Left cardiac atrium (tissue), 4 donors: ENCODE results near the gene R3HDML. TPM values are rescaled to one million over a fixed set of nuclear protein-coding genes. Genes with fewer than 3 reads are reported as not detected.

Source experiments
- ATAC-seq, 2 donors: fragments of 200-7000 bp; cut with Tn5 transposase; one replicate each; pipeline ENCODE4 v1.9.1; 2020; ENCODE audit warnings: mild to moderate bottlenecking in 2 of 2, moderate library complexity in 2 of 2
- DNase-seq: peaks from one replicate; pipeline ENCODE4 v3.0.0-alpha.2; 2020
- intact Hi-C, 2 donors: fragments of 100-400 bp; cut with DNase I; formaldehyde crosslinking; loops; one replicate each; pipeline versions ENCODE4 v1.14.1 to v1.15.1; 2022 to 2023
- total RNA-seq, 2 donors: library from RNA; stranded (reverse); fragmentation: NEBNext Ultra II Directional; extraction: Animal tissue kit (Norgen Biotek cat#: 25700); gene quantifications; one replicate each; pipeline ENCODE4 v1.2.1, GENCODE V29; 2021
- donor health status: DM: no; HTN: yes; CAD: no.
- donor health status: DM: no; HTN: yes; CAD: no; lungs with severe emphysema.
- donor health status: DM: yes; HTN: yes; CAD: no.
- donor health status: Dilated cardiomyopathy.

The R3HDML gene
- total RNA-seq, 2 donors from 2014 or later = not detected

- intact Hi-C loops = no loop called here
- DNase-seq (no peak), ATAC-seq (peak in 1 of 2 donors; percentile 63)
These were observed 58.0 kb downstream of the R3HDML start for GRCh38 chr20:44394702-44395460.

DNA sequence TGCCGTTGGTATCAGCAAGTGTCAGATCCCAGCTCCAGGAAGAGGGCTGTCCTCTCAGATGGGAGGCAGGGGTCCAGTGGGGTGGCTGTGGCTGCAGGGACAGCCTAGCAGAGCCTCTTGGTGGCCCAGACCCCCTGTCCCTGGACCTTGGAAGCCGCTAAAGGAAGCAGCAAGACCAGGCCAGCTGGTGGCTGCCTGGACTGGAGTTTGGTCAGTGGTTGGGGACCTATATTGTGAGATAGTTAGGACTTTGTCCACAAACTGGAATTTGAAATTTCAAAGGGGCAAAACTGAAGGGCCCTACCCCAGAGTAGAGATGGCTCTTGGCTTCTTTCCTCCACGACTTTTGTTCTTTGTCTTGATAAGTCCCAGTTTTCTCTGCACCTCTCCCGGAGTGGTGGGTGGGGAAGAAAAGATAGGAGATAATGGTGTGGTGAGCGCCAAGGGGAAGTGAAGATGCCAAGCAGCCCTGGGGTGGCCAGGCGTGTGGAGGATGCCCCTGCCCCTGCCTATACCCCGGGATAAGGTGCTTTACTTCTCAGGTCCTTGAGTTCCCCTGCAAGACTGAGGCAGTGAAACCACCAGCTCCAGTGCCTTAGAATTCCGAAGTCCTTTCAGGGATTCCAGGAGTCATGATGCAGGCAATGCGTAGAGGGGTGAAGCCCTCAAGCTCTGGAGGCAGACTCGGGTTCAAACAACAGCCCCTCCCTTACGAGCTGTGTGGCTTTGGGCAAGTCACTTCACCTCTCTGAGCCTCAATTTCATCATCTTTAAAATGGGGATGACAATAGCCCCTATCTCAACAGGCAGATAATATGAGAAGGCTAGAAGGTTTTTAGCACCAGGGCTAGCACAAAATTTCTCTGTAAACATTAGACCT is 58.9 kb downstream of the R3HDML start:
- DNase-seq (no peak), ATAC-seq (no peak)
- intact Hi-C loops = no loop called here

DNA sequence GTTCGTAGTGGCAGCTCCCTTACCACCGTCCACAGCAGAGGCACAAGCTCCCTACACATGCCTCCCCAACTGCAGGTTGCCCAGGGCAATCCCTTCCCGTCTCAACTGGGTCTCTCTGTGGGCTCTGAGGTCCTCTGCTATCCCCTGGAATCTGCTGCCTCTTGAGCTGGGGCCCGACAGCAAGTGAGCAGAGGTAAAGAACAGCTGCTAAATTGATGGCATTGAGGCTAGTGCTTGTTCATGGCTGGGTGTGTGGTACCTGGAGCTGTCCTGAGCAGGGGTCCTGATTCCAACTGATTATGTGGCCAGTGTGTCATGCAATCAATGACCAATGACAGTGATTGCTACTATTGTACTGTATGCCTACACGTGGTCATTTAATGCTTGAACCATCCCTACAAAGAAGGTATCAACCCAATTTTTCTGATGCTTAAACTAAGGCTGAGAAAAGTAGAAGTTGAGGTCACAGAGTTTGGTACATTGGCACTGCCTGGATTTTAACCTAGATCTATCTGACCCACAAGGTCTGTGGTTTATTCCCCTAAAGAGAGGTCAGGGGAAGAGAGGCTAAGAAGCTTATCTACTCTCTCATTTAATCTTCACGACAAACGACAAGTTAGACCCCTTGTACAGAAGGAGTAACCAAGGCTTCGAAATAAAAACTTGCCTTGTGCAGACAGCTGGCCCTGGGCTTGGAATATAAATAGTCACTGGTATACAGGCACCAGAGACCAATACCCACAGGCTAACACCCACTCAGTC is 59.7 kb downstream of the R3HDML start:
- intact Hi-C loops = no loop called here

GRCh38 chr20:44398335-44398734 is 61.5 kb downstream of the R3HDML start:
- no peak for DNase-seq
- intact Hi-C loops = no loop called here
- ATAC-seq = no peak

More for the DNA sequence above, 59.7 kb downstream of the R3HDML start:
- ATAC-seq (no peak), DNase-seq (no peak)

DNA sequence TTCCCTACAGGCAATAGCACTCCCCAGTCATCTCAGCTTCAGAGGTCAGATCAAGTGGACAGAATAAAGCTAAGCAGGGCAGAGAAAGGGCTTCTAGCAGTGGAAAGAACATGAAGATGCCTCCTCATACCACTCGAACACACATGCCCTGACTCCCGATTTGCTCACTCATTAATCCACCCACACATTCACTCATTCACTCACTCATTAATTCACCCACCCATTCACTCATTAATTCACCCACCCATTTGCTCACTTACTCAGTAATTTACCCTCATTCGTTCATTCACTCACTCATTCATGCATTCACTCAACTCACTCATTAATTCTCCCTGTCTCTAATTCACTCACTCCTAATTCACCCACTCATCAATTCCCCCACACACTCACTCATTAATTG is 62.6 kb downstream of the R3HDML start:
- DNase-seq (no peak), ATAC-seq (no peak)
- intact Hi-C loops = no loop called here

- ATAC-seq (no peak), DNase-seq (no peak)
- intact Hi-C loops = no loop called here
These were observed 63.8 kb downstream of the R3HDML start for GRCh38 chr20:44400671-44400969.

Other genes starting within 250 kb of the R3HDML start
- gene JPH2, start 149.9 kb upstream of the R3HDML start, total RNA-seq = 10 to 100 TPM; 78.3 to 93.5 TPM
- 10 to 100 TPM; 19.9 to 28.5 TPM for gene OSER1, start 126.3 kb upstream of the R3HDML start, total RNA-seq
- under 1 TPM; 0.21 to 0.50 TPM for gene GDAP1L1, start 89.7 kb upstream of the R3HDML start, total RNA-seq
- 100 to 1,000 TPM in 1 of 2 donors, 10 to 100 TPM in 1; 97.7 to 124 TPM for gene FITM2, start 25.8 kb upstream of the R3HDML start, total RNA-seq
- not detected for gene HNF4A, start 18.7 kb downstream of the R3HDML start, total RNA-seq
- gene TTPAL, start 138.8 kb downstream of the R3HDML start, total RNA-seq = 1 to 10 TPM; 7.2 to 7.6 TPM
- 10 to 100 TPM; 83.9 to 92.8 TPM for gene SERINC3, start 185.0 kb downstream of the R3HDML start, total RNA-seq
- gene PKIG, start 245.5 kb downstream of the R3HDML start, total RNA-seq = 100 to 1,000 TPM; 159 to 182 TPM